GM12878 (cell line): Measurements from ENCODE around the gene AGBL3. TPM values are rescaled to one million over a fixed set of nuclear protein-coding genes. Genes with fewer than 3 reads are reported as not detected.

Experiments used
- ATAC-seq: fragments of 200-7000 bp; cut with Tn5 transposase; 3 replicates; pipeline ENCODE4 v1.9.1; 2020; ENCODE audit warnings: mild to moderate bottlenecking, moderate library complexity
- BruUV-seq: library from RNA; stranded (reverse); fragments of 400-500 nt; replicated peaks from 2 replicates; lab custom pipeline; 2021; lab: Mats Ljungman, UMichigan
- CTCF ChIA-PET: fragments of 300-600 bp; sonication (Branson Sonifier 250); formaldehyde crosslinking; extraction: SDS; loops from one replicate; lab custom pipeline; 2021; ENCODE audit warnings: inconsistent platforms; lab: Yijun Ruan, JAX
- POLR2A ChIA-PET: fragments of 350-600 bp; formaldehyde crosslinking; extraction: SDS; loops from one replicate; lab custom pipeline; 2021; ENCODE audit warnings: inconsistent platforms; lab: Charles Lee
- RAD21 ChIA-PET: fragments of 300-600 bp; sonication (Branson Sonifier 250); formaldehyde crosslinking; loops from one replicate; lab custom pipeline; 2023; ENCODE audit warnings: antibody characterized with exemption; ENCODE audit not compliant: unreplicated experiment; lab: Charles Lee
- SMC1A ChIA-PET: fragments of 300-600 bp; sonication (Branson Sonifier 250); formaldehyde crosslinking; loops from one replicate; lab custom pipeline; 2023; ENCODE audit not compliant: unreplicated experiment, uncharacterized antibody; lab: Charles Lee
- DNase-seq: peaks from one replicate; pipeline ENCODE4 v3.0.0-alpha.2; 2011; ENCODE audit warnings: low read depth, low spot score
- FAIRE-seq: peaks from 3 replicates; lab custom pipeline; 2011; peaks lifted over from hg19 to GRCh38; lab: Jason Lieb, UNC
- H2AFZ ChIP-seq: 2 replicates; pipeline ENCODE4 v1.6.0; 2011; ENCODE audit warnings: low read depth, low read length, control low read depth; ENCODE audit not compliant: control insufficient read depth
- H3K27ac ChIP-seq: 2 replicates; pipeline ENCODE4 v1.5.1; 2011; ENCODE audit warnings: control low read depth; ENCODE audit not compliant: control insufficient read depth, insufficient read depth
- H3K27me3 ChIP-seq, 2 experiments: replicated peaks in 1 of 2; 2 replicates each; pipeline versions ENCODE4 v1.6.0 to v1.6.1; 2011; ENCODE audit warnings: low read length in 1 of 2; ENCODE audit not compliant: control insufficient read depth in 2 of 2, insufficient read depth in 2 of 2
- H3K36me3 ChIP-seq, 2 experiments: 2 replicates each; pipeline ENCODE4 v1.5.1; 2011; ENCODE audit warnings: low read length in 1 of 2; ENCODE audit not compliant: control insufficient read depth in 2 of 2, insufficient read depth in 2 of 2
- H3K4me1 ChIP-seq: 2 replicates; pipeline ENCODE4 v1.6.1; 2011; ENCODE audit warnings: mild to moderate bottlenecking, low read length, moderate library complexity, mixed read lengths; ENCODE audit not compliant: control insufficient read depth, insufficient read depth
- H3K4me2 ChIP-seq: 2 replicates; pipeline ENCODE4 v1.6.0; 2011; ENCODE audit warnings: control low read depth; ENCODE audit not compliant: control insufficient read depth, insufficient read depth
- H3K4me3 ChIP-seq: fragments of 200-600 bp; sonication (generic); 2 replicates; pipeline ENCODE4 v1.5.1; 2016
- H3K79me2 ChIP-seq: 2 replicates; pipeline ENCODE4 v1.6.0; 2011; ENCODE audit warnings: low read length; ENCODE audit not compliant: control insufficient read depth, insufficient read depth
- H3K9ac ChIP-seq: 2 replicates; pipeline ENCODE4 v1.8.0; 2011; ENCODE audit warnings: low read length, control low read depth, mixed read lengths; ENCODE audit not compliant: control insufficient read depth, insufficient read depth
- H3K9me3 ChIP-seq: replicated peaks from 3 replicates; pipeline ENCODE4 v1.5.1; 2011; ENCODE audit warnings: mild to moderate bottlenecking, low read length; ENCODE audit not compliant: control insufficient read depth, insufficient read depth
- H4K20me1 ChIP-seq: 2 replicates; pipeline ENCODE4 v1.6.0; 2011; ENCODE audit not compliant: control insufficient read depth, insufficient read depth
- CEBPZ ChIP-seq: fragments of 150-350 bp; IDR thresholded peaks from 2 replicates; pipeline ENCODE4 v1.6.1; 2016; ENCODE audit warnings: low read depth, low read length
- IKZF2 ChIP-seq, 2 experiments: fragments of 450-650 bp; IDR thresholded peaks; 2 replicates each; pipeline ENCODE4 v1.6.1; 2017; ENCODE audit warnings: mild to moderate bottlenecking in 2 of 2, moderate library complexity in 2 of 2
- JUND ChIP-seq: IDR thresholded peaks from 2 replicates; pipeline ENCODE4 v1.6.1; 2012; ENCODE audit warnings: low read depth, mild to moderate bottlenecking, low read length, improper control_type of control experiment, moderate library complexity
- NR2C2 ChIP-seq: IDR thresholded peaks from 2 replicates; pipeline ENCODE4 v1.6.1; 2011; ENCODE audit warnings: borderline replicate concordance, low read depth; ENCODE audit not compliant: control insufficient read depth, insufficient read length
- SRF ChIP-seq, 2 experiments: IDR thresholded peaks; 2 replicates each; pipeline ENCODE4 v1.6.1; 2011; ENCODE audit warnings: low read depth in 2 of 2, low read length in 2 of 2, mild to moderate bottlenecking in 1 of 2, moderate library complexity in 1 of 2
- USF2 ChIP-seq: IDR thresholded peaks from 2 replicates; pipeline ENCODE4 v1.6.1; 2011; ENCODE audit warnings: low read depth, low read length, improper control_type of control experiment, borderline replicate concordance
- ZNF384 ChIP-seq: IDR thresholded peaks from 2 replicates; pipeline ENCODE4 v1.6.1; 2012; ENCODE audit warnings: low read depth, mild to moderate bottlenecking, low read length, improper control_type of control experiment, borderline replicate concordance
- ZNF622 ChIP-seq: fragments of 450-650 bp; IDR thresholded peaks from 2 replicates; pipeline ENCODE4 v1.6.1; 2017; ENCODE audit warnings: mild to moderate bottlenecking, inconsistent platforms
- WGBS: methylation state at CpG from one replicate; pipeline ENCODE4 v1.1.6; 2016; ENCODE audit warnings: low lambda C conversion rate; ENCODE audit not compliant: insufficient replicate concordance, insufficient coverage; ENCODE audit errors: missing lambda C conversion rate; 5-methylcytosine and 5-hydroxymethylcytosine counted together
- in situ Hi-C: fragments of 300-500 bp; cut with MboI; formaldehyde crosslinking; loops from 9 replicates; pipeline ENCODE4 v1.14.3; 2018; ENCODE audit warnings: mixed read lengths
- intact Hi-C: fragments of 100-400 bp; cut with micrococcal nuclease; formaldehyde crosslinking; loops from one replicate; pipeline ENCODE4 v1.14.2; 2022; ENCODE audit not compliant: unreplicated experiment
- polyA plus RNA-seq, 11 experiments: library from polyadenylated mRNA; depleted of rRNA in 4 of 11; unstranded in 6 of 11; stranded (reverse) in 5 of 11; fragments of >200 nt; fragmentation: Nextera tagmentation in 4 of 11; fragmentation: Illumina TruSeq in 1 of 11; extraction: Ambion mirVana in 4 of 11; extraction: Trizol in 1 of 11; gene quantifications; 1 replicate in 1 of 11; 2 replicates in 10 of 11; pipeline versions ENCODE4 v1.2.1 to v1.2.3, GENCODE V29; 2011 to 2016; ENCODE audit warnings: inconsistent platforms in 2 of 11, missing spikeins in 2 of 11, low read depth in 1 of 11
- total RNA-seq, 4 experiments: library from RNA; depleted of rRNA in 3 of 4; stranded (reverse); fragments of >200 nt in 3 of 4; fragmentation: Illumina TruSeq in 1 of 4; extraction: Trizol in 1 of 4; gene quantifications; 2 replicates each; pipeline versions ENCODE4 v1.2.1 to v1.2.3, GENCODE V29; 2013 to 2021
- TF ChIP-seq, protein P1 (sequence below): fragments of 450-650 bp; conservative IDR thresholded peaks from 2 replicates; pipeline ENCODE4 v1.6.1; 2017; ENCODE audit warnings: mild to moderate bottlenecking, moderate library complexity

AGBL3 gene
- total and polyA plus RNA-seq, 10 of the 15 experiments (the other 5 are each of a cell fraction or from before 2014, with no cell fraction given): 0.82 to 12.4 (median 3.7) TPM

DNA sequence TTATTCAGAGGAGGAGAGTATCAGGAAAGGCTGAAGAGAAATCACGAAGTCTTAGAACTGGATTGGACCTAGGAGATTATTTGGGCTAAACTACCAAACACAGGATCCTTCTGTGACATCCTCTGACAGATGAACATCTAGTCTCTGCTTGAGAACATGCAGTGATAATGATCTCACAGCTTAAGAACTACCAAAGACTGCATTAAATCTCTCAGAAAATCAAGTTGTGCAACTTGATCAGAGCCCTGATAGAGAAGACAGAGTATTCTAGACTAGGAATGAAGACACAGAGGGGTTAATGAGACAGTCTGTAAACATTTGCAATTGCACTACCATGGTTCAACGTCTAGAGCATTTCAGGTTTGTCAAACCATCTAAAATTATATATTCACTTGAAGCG is 37.1 kb upstream of the AGBL3 start (continued):
- TF ChIP-seq NR2C2 (no peak), JUND (no peak), SRF (IDR thresholded peaks at IDR 0.05; ENCODE audit: low read depth in 2 of 2, low read length in 2 of 2) (no peak), ZNF622 (no peak), IKZF2 (IDR thresholded peaks at IDR 0.05) (no peak), USF2 (no peak)

GRCh38 chr7:134954197-134955082 is 31.9 kb upstream of the AGBL3 start:
- ATAC-seq (peak; percentile 83), DNase-seq (peak; percentile 15), FAIRE-seq (peak; percentile 82)
- ChIA-PET RAD21 (interaction anchor here (0.9 to 3.5 kb wide), 14 partner anchors 9 to 321 kb away, joined by 3 to 28 read pairs (median 6); partner anchors contain the start of genes AGBL3 and CYREN), CTCF (interaction anchor here (0.6 to 3.5 kb wide), 36 partner anchors 9 to 522 kb away, joined by 3 to 49 read pairs (median 5); partner anchors contain the start of genes AGBL3, BPGM and CYREN), SMC1A (interaction anchor here (0.6 to 5.3 kb wide), 25 partner anchors 9 to 522 kb away, joined by 3 to 34 read pairs (median 4); no protein-coding TSS in a partner anchor), POLR2A (no interaction called here)
- no TSS peak for BruUV-seq
- H3K4me1 ChIP-seq: no peaks in the 10 kb centered on the region; the same call in 1 of the 2 replicates
- H2AFZ ChIP-seq: no peak overlapping the region
- H3K9me3 ChIP-seq: no peaks in the 10 kb centered on the region
- no peak overlapping the region; the same call in 1 of the 2 replicates for H3K4me2 ChIP-seq
- in situ Hi-C loops: no loop called here
- no peaks in the 10 kb centered on the region for H3K27me3 ChIP-seq
- no peak overlapping the region for H3K27ac ChIP-seq
- H3K36me3 ChIP-seq: no peaks in the 10 kb centered on the region
- WGBS: 33% methylated on average over 9 of the region's 9 CpGs
- intact Hi-C loops: loop anchor here (5.0 kb wide), 1 partner anchor 522 kb away; no protein-coding TSS in a partner anchor
- H3K4me3 ChIP-seq: no peak overlapping the region
- no peaks in the 10 kb centered on the region for H4K20me1 ChIP-seq
- no peaks in the 10 kb centered on the region for H3K79me2 ChIP-seq
- H3K9ac ChIP-seq: no peak overlapping the region
- TF ChIP-seq CEBPZ: no peak
- no peak for TF ChIP-seq ZNF384
- TF ChIP-seq, protein P1, sequence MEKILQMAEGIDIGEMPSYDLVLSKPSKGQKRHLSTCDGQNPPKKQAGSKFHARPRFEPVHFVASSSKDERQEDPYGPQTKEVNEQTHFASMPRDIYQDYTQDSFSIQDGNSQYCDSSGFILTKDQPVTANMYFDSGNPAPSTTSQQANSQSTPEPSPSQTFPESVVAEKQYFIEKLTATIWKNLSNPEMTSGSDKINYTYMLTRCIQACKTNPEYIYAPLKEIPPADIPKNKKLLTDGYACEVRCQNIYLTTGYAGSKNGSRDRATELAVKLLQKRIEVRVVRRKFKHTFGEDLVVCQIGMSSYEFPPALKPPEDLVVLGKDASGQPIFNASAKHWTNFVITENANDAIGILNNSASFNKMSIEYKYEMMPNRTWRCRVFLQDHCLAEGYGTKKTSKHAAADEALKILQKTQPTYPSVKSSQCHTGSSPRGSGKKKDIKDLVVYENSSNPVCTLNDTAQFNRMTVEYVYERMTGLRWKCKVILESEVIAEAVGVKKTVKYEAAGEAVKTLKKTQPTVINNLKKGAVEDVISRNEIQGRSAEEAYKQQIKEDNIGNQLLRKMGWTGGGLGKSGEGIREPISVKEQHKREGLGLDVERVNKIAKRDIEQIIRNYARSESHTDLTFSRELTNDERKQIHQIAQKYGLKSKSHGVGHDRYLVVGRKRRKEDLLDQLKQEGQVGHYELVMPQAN: no peak
